HepG2 (cell line): ENCODE measurements around the gene MEX3A. TPM values are rescaled to one million over a fixed set of nuclear protein-coding genes. Genes with fewer than 3 reads are reported as not detected.

Experiments
- ATAC-seq: fragments of 200-7000 bp; cut with Tn5 transposase; 3 replicates; pipeline ENCODE4 v1.9.1; 2020; ENCODE audit warnings: mild to moderate bottlenecking, moderate library complexity
- BruUV-seq: library from RNA; stranded (reverse); fragments of 400-500 nt; replicated peaks from 2 replicates; lab custom pipeline; 2021; lab: Mats Ljungman, UMichigan
- CTCF ChIA-PET: fragments of 300-600 bp; formaldehyde crosslinking; extraction: SDS; loops from one replicate; lab custom pipeline; 2021; ENCODE audit warnings: low total read pairs, inconsistent platforms, low intra/inter-chr PET ratio; lab: Yijun Ruan, JAX
- POLR2A ChIA-PET: fragments of 350-600 bp; sonication (Branson Sonifier 250); formaldehyde crosslinking; loops from one replicate; lab custom pipeline; 2020; ENCODE audit warnings: antibody characterized with exemption, inconsistent platforms; lab: Yijun Ruan, JAX
- DNase-seq: peaks from one replicate; pipeline ENCODE4 v3.0.0-alpha.2; 2015; ENCODE audit warnings: low spot score
- FAIRE-seq: peaks from 3 replicates; lab custom pipeline; 2011; peaks lifted over from hg19 to GRCh38; lab: Jason Lieb, UNC
- H2AFZ ChIP-seq: one replicate; pipeline ENCODE4 v1.6.1; 2011; ENCODE audit warnings: low read length, inconsistent platforms
- H3K27ac ChIP-seq: fragments of 300-600 bp; 3 replicates; pipeline ENCODE4 v1.8.0; 2011; ENCODE audit warnings: mixed run types, mild to moderate bottlenecking, mixed read lengths, low read length, inconsistent platforms; ENCODE audit not compliant: insufficient read depth; ENCODE audit errors: extremely low read length
- H3K27me3 ChIP-seq, 2 experiments: fragments of 200-600 bp in 1 of 2; 2 replicates in 1 of 2; 3 replicates in 1 of 2; pipeline versions ENCODE4 v1.6.0 to v1.8.0; 2011; ENCODE audit warnings: low read length in 2 of 2, mild to moderate bottlenecking in 2 of 2, moderate library complexity in 2 of 2, inconsistent platforms in 1 of 2; ENCODE audit not compliant: insufficient read depth in 2 of 2, control insufficient read depth in 1 of 2
- H3K36me3 ChIP-seq, 2 experiments: fragments of 200-600 bp in 1 of 2; replicated peaks in 1 of 2; 2 replicates in 1 of 2; 3 replicates in 1 of 2; pipeline versions ENCODE4 v1.5.1 to v1.8.0; 2011; ENCODE audit warnings: low read length in 2 of 2, inconsistent platforms in 1 of 2; ENCODE audit not compliant: insufficient read depth in 2 of 2, control insufficient read depth in 1 of 2
- H3K4me1 ChIP-seq: 2 replicates; pipeline ENCODE4 v1.5.1; 2012; ENCODE audit warnings: low read length, inconsistent platforms; ENCODE audit not compliant: insufficient read depth
- H3K4me2 ChIP-seq: 2 replicates; pipeline ENCODE4 v1.6.0; 2011; ENCODE audit warnings: low read depth, low read length, inconsistent platforms
- H3K4me3 ChIP-seq, 3 experiments: fragments of 200-600 bp in 1 of 3; sonication (generic), shearing (Covaris generic) in 1 of 3; replicated peaks in 1 of 3; 2 replicates each; pipeline ENCODE4 v1.5.1; 2011 to 2016; ENCODE audit warnings: low read length in 3 of 3, inconsistent platforms in 2 of 3, low read depth in 2 of 3, mild to moderate bottlenecking in 2 of 3, control low read depth in 1 of 3, mixed read lengths in 1 of 3; ENCODE audit not compliant: insufficient read depth in 1 of 3
- H3K79me2 ChIP-seq: one replicate; pipeline ENCODE4 v1.6.1; 2011; ENCODE audit warnings: low read length, inconsistent platforms; ENCODE audit not compliant: insufficient read depth
- H3K9ac ChIP-seq: 2 replicates; pipeline ENCODE4 v1.6.0; 2011; ENCODE audit warnings: mild to moderate bottlenecking, low read depth, low read length, inconsistent platforms; ENCODE audit not compliant: insufficient read depth
- H3K9me3 ChIP-seq: 2 replicates; pipeline ENCODE4 v1.5.1; 2012; ENCODE audit warnings: mild to moderate bottlenecking, low read length
- H4K20me1 ChIP-seq: 2 replicates; pipeline ENCODE4 v1.6.0; 2011; ENCODE audit warnings: inconsistent platforms, mild to moderate bottlenecking, low read length, moderate library complexity; ENCODE audit not compliant: insufficient read depth
- FOSL2 ChIP-seq: sonication (generic); formaldehyde crosslinking; IDR thresholded peaks from 2 replicates; pipeline ENCODE4 v1.4.0; 2020; ENCODE audit warnings: missing genetic modification reagents
- GABPB1 ChIP-seq: IDR thresholded peaks from 2 replicates; pipeline ENCODE4 v1.6.1; 2016; ENCODE audit warnings: mild to moderate bottlenecking, missing genetic modification reagents, moderate library complexity, missing compliant biosample characterization
- JUN ChIP-seq: sonication (generic); formaldehyde crosslinking; IDR thresholded peaks from 2 replicates; pipeline ENCODE4 v1.4.0; 2020; ENCODE audit warnings: mild to moderate bottlenecking, missing genetic modification reagents
- KLF16 ChIP-seq, 2 experiments: sonication (generic) in 1 of 2; formaldehyde crosslinking in 1 of 2; IDR thresholded peaks; 2 replicates each; pipeline versions ENCODE4 v1.6.1 to v1.8.0; 2016 to 2023; ENCODE audit warnings: missing genetic modification reagents in 2 of 2, missing compliant biosample characterization in 1 of 2
- SMC3 ChIP-seq: IDR thresholded peaks from 2 replicates; pipeline ENCODE4 v1.6.1; 2011; ENCODE audit warnings: low read length, improper control_type of control experiment
- WGBS: methylation state at CpG from one replicate; pipeline ENCODE4 v1.1.6; 2017; ENCODE audit warnings: low lambda C conversion rate; 5-methylcytosine and 5-hydroxymethylcytosine counted together
- in situ Hi-C: cut with HindIII; loops from 2 replicates; pipeline ENCODE4 v1.10.0; 2017; ENCODE audit warnings: low pct_unique_long_range_greater_than_20kb; ENCODE audit not compliant: extremely low pct_ligation_motif_present
- intact Hi-C: fragments of 100-400 bp; cut with micrococcal nuclease; formaldehyde crosslinking; loops from one replicate; pipeline ENCODE4 v1.10.0; 2022; ENCODE audit not compliant: unreplicated experiment
- polyA plus RNA-seq, 8 experiments: library from polyadenylated mRNA; depleted of rRNA in 3 of 8; stranded (reverse) in 7 of 8; unstranded in 1 of 8; fragments of >200 nt; fragmentation: Illumina TruSeq in 4 of 8; extraction: Trizol in 4 of 8; gene quantifications; 2 replicates each; pipeline versions ENCODE4 v1.2.1 to v1.2.3, GENCODE V29; 2011 to 2016; ENCODE audit warnings: low read depth in 4 of 8, missing spikeins in 1 of 8, mixed read lengths in 1 of 8; ENCODE audit not compliant: insufficient read depth in 1 of 8
- total RNA-seq, 5 experiments: library from RNA; depleted of rRNA; stranded (reverse); fragments of >200 nt; fragmentation: Illumina TruSeq; extraction: Trizol; gene quantifications; 2 replicates each; pipeline ENCODE4 v1.2.3, GENCODE V29; 2016; ENCODE audit warnings: low read depth in 1 of 5
- TF ChIP-seq, protein P1 (sequence below): sonication (generic); formaldehyde crosslinking; IDR thresholded peaks from 2 replicates; pipeline ENCODE4 v1.5.1; 2020; ENCODE audit warnings: mild to moderate bottlenecking, missing genetic modification reagents, moderate library complexity
- TF ChIP-seq, protein P2 (sequence below): sonication (generic); formaldehyde crosslinking; conservative IDR thresholded peaks from 2 replicates; pipeline ENCODE4 v1.4.0; 2020; ENCODE audit warnings: missing genetic modification reagents
- TF ChIP-seq, protein P3 (sequence below): sonication (generic); formaldehyde crosslinking; IDR thresholded peaks from 2 replicates; pipeline ENCODE4 v1.4.0; 2020; ENCODE audit warnings: missing genetic modification reagents
- TF ChIP-seq, protein P4 (sequence below): sonication (generic); formaldehyde crosslinking; IDR thresholded peaks from 2 replicates; pipeline ENCODE4 v1.4.0; 2020; ENCODE audit warnings: low read depth, mild to moderate bottlenecking, missing genetic modification reagents
- TF ChIP-seq, protein P5 (sequence below): sonication (generic); formaldehyde crosslinking; IDR thresholded peaks from 2 replicates; pipeline ENCODE4 v1.4.0; 2020; ENCODE audit warnings: missing genetic modification reagents; ENCODE audit errors: not compliant biosample characterization

The MEX3A gene
- total and polyA plus RNA-seq, 2 of the 13 experiments (the other 11 are each of a cell fraction or from before 2014, with no cell fraction given): 7.6 to 9.1 TPM

DNA sequence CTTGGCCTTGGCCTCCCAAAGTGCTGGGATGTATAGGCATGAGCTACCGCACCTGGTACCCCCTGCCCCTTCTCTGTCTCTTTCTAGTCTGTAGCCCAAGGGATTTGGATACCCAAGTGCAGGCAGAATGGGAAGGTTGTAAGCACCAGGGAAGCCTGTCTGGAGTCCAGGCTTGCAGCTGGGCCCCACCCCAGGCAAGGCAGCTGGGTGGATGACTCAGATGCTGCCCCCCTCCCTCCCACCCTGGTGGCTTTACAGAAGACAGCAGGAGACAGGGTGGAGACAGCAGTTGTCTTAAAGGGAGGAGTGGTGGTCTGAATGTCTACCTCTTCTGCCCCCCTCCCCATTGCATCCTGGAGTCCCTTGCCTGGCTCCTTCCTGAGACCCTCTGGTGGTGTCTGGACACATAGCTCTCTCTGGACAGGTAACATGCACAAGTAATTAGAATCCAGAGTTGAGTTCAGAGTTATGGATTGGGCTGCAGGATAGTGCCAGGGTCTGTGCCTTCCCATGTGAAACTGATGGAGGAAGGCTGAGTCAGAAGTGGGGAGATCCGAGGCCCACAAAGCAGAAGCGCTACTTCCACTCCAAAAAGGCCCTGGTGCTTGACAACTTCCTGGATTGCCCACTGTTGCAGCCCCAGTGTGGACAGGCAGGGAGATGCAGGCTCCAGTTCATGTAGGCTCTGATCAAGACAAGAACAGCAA lies 37.4 kb upstream of the MEX3A start:
- Histone ChIP-seq H3K4me3 (peak overlapping the region in 1 of 3 experiments; percentile 38; a peak in 2 of 6 replicates), H3K27ac (peak overlapping the region; percentile 91), H3K4me1 (peaks cover 85% of the 10 kb centered on the region), H3K9ac (peak overlapping the region; percentile 48), H3K9me3 (no peaks in the 10 kb centered on the region), H4K20me1 (peaks cover 6% of the 10 kb centered on the region; the same call in 1 of the 2 replicates), H3K27me3 (no peaks in the 10 kb centered on the region; a peak in 1 of 5 replicates), H3K4me2 (peak overlapping the region; percentile 68), H3K79me2 (peaks cover 95% of the 10 kb centered on the region), H2AFZ (no peak overlapping the region), H3K36me3 (peaks cover 0 to 7% of the 10 kb centered on the region in 2 experiments; a peak in 4 of 5 replicates)
- intact Hi-C loops: no loop called here
- in situ Hi-C loops: no loop called here
- POLR2A ChIA-PET: interaction anchor here (1.0 to 4.8 kb wide), 7 partner anchors 9 to 218 kb away, joined by 3 to 108 read pairs (median 7); partner anchors contain the start of genes CCT3, MEX3A, PMF1 and TSACC
- DNase-seq (no peak), ATAC-seq (no peak), FAIRE-seq (no peak)
- BruUV-seq: no TSS peak
- CTCF ChIA-PET: no interaction called here
- 66% methylated on average over 3 of the region's 3 CpGs for WGBS
- TF ChIP-seq, protein P1, sequence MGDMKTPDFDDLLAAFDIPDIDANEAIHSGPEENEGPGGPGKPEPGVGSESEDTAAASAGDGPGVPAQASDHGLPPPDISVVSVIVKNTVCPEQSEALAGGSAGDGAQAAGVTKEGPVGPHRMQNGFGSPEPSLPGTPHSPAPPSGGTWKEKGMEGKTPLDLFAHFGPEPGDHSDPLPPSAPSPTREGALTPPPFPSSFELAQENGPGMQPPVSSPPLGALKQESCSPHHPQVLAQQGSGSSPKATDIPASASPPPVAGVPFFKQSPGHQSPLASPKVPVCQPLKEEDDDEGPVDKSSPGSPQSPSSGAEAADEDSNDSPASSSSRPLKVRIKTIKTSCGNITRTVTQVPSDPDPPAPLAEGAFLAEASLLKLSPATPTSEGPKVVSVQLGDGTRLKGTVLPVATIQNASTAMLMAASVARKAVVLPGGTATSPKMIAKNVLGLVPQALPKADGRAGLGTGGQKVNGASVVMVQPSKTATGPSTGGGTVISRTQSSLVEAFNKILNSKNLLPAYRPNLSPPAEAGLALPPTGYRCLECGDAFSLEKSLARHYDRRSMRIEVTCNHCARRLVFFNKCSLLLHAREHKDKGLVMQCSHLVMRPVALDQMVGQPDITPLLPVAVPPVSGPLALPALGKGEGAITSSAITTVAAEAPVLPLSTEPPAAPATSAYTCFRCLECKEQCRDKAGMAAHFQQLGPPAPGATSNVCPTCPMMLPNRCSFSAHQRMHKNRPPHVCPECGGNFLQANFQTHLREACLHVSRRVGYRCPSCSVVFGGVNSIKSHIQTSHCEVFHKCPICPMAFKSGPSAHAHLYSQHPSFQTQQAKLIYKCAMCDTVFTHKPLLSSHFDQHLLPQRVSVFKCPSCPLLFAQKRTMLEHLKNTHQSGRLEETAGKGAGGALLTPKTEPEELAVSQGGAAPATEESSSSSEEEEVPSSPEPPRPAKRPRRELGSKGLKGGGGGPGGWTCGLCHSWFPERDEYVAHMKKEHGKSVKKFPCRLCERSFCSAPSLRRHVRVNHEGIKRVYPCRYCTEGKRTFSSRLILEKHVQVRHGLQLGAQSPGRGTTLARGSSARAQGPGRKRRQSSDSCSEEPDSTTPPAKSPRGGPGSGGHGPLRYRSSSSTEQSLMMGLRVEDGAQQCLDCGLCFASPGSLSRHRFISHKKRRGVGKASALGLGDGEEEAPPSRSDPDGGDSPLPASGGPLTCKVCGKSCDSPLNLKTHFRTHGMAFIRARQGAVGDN (CRISPR knock-in tag): peak; percentile 56
- TF ChIP-seq JUN (peak; percentile 54), SMC3 (peak; percentile 1; the same call in 1 of the 2 replicates), FOSL2 (CRISPR knock-in tag) (peak; percentile 90), GABPB1 (CRISPR knock-in tag) (0 out of 2 replicates have a peak, but pooled peaks have one; percentile 31), KLF16 (CRISPR knock-in tag; IDR thresholded peaks at IDR 0.05) (0 out of 4 replicates have a peak, but pooled peaks of 1 of the 2 experiments have one; percentile 16)
- TF ChIP-seq, protein P2, sequence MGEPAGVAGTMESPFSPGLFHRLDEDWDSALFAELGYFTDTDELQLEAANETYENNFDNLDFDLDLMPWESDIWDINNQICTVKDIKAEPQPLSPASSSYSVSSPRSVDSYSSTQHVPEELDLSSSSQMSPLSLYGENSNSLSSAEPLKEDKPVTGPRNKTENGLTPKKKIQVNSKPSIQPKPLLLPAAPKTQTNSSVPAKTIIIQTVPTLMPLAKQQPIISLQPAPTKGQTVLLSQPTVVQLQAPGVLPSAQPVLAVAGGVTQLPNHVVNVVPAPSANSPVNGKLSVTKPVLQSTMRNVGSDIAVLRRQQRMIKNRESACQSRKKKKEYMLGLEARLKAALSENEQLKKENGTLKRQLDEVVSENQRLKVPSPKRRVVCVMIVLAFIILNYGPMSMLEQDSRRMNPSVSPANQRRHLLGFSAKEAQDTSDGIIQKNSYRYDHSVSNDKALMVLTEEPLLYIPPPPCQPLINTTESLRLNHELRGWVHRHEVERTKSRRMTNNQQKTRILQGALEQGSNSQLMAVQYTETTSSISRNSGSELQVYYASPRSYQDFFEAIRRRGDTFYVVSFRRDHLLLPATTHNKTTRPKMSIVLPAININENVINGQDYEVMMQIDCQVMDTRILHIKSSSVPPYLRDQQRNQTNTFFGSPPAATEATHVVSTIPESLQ: no peak
- TF ChIP-seq, protein P3, sequence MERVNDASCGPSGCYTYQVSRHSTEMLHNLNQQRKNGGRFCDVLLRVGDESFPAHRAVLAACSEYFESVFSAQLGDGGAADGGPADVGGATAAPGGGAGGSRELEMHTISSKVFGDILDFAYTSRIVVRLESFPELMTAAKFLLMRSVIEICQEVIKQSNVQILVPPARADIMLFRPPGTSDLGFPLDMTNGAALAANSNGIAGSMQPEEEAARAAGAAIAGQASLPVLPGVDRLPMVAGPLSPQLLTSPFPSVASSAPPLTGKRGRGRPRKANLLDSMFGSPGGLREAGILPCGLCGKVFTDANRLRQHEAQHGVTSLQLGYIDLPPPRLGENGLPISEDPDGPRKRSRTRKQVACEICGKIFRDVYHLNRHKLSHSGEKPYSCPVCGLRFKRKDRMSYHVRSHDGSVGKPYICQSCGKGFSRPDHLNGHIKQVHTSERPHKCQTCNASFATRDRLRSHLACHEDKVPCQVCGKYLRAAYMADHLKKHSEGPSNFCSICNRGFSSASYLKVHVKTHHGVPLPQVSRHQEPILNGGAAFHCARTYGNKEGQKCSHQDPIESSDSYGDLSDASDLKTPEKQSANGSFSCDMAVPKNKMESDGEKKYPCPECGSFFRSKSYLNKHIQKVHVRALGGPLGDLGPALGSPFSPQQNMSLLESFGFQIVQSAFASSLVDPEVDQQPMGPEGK (CRISPR knock-in tag): peak; percentile 74
- TF ChIP-seq, protein P4, sequence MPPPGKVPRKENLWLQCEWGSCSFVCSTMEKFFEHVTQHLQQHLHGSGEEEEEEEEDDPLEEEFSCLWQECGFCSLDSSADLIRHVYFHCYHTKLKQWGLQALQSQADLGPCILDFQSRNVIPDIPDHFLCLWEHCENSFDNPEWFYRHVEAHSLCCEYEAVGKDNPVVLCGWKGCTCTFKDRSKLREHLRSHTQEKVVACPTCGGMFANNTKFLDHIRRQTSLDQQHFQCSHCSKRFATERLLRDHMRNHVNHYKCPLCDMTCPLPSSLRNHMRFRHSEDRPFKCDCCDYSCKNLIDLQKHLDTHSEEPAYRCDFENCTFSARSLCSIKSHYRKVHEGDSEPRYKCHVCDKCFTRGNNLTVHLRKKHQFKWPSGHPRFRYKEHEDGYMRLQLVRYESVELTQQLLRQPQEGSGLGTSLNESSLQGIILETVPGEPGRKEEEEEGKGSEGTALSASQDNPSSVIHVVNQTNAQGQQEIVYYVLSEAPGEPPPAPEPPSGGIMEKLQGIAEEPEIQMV (CRISPR knock-in tag): no peak
- TF ChIP-seq, protein P5, sequence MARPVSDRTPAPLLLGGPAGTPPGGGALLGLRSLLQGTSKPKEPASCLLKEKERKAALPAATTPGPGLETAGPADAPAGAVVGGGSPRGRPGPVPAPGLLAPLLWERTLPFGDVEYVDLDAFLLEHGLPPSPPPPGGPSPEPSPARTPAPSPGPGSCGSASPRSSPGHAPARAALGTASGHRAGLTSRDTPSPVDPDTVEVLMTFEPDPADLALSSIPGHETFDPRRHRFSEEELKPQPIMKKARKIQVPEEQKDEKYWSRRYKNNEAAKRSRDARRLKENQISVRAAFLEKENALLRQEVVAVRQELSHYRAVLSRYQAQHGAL (CRISPR knock-in tag): no peak
